Measurements from ENCODE around the gene SOX5. TPM values are rescaled to one million over a fixed set of nuclear protein-coding genes. Genes with fewer than 3 reads are reported as not detected.

Gene SOX5
- total RNA-seq, 1 experiment from 2014 or later = 0.52 TPM

- Histone ChIP-seq H3K9ac (ENCODE audit: low read length) (no peak overlapping the region), H3K79me2 (ENCODE audit: insufficient read depth, low read length) (no peaks in the 10 kb centered on the region), H4K20me1 (ENCODE audit: insufficient read depth) (no peaks in the 10 kb centered on the region), H2AFZ (ENCODE audit: low read depth, low read length, poor library complexity, severe bottlenecking) (no peak overlapping the region), H3K27ac (ENCODE audit: low read depth, low read length) (no peak overlapping the region), H3K9me2 (ENCODE audit: insufficient read depth) (no peaks in the 10 kb centered on the region), H3K27me3 (ENCODE audit: insufficient read depth, low read length) (no peaks in the 10 kb centered on the region), H3K4me3 (replicated peaks in 1 of 2; ENCODE audit: low read depth in 1 of 2, low read length in 2 of 2) (no peak overlapping the region), H3K4me2 (ENCODE audit: low read length) (no peak overlapping the region), H3K36me3 (ENCODE audit: control insufficient read depth in 1 of 2, insufficient read depth in 2 of 2, low read length in 2 of 2) (no peaks in the 10 kb centered on the region), H3K9me3 (ENCODE audit: control insufficient read depth in 1 of 2, insufficient read depth in 1 of 2, low read depth in 1 of 2, low read length in 2 of 2) (peaks cover 6 to 13% of the 10 kb centered on the region in 2 experiments), H3K4me1 (ENCODE audit: control insufficient read depth in 1 of 2, insufficient read depth in 2 of 2, low read length in 2 of 2) (no peaks in the 10 kb centered on the region)
- no peak for ATAC-seq
- ChIA-PET CTCF (no interaction called here), POLR2A (no interaction called here), RAD21 (ENCODE audit: low non-redundant PET in 1 of 2, low total read pairs in 2 of 2, uncharacterized antibody in 2 of 2, unreplicated experiment in 2 of 2) (no interaction called here)
- TF ChIP-seq EGR1 (IDR thresholded peaks at IDR 0.05; ENCODE audit: low read depth) = no peak
- no peak for TF ChIP-seq RAD21 (IDR thresholded peaks at IDR 0.05; ENCODE audit: low read depth)
- no peak for TF ChIP-seq ATF3 (IDR thresholded peaks at IDR 0.05)
- TF ChIP-seq ZFX (IDR thresholded peaks at IDR 0.05) = no peak
- no peak for TF ChIP-seq REST (IDR thresholded peaks at IDR 0.05; ENCODE audit: low read depth)
- TF ChIP-seq POLR2AphosphoS5 (IDR thresholded peaks at IDR 0.05; ENCODE audit: low read depth, low read length) = no peak
- no peak for TF ChIP-seq CEBPB (IDR thresholded peaks at IDR 0.05; ENCODE audit: low read depth)
- no peak for TF ChIP-seq EZH2phosphoT487 (IDR thresholded peaks at IDR 0.05; ENCODE audit: borderline replicate concordance)
- TF ChIP-seq TCF7L2 (IDR thresholded peaks at IDR 0.05; ENCODE audit: borderline replicate concordance, extremely low read depth, insufficient read depth, insufficient read length) = no peak
- TF ChIP-seq CTCF (IDR thresholded peaks at IDR 0.05 in 2 of 3, conservative IDR thresholded peaks at IDR 0.05 in 1 of 3; ENCODE audit: borderline replicate concordance in 1 of 3, insufficient read depth in 1 of 3, low read depth in 2 of 3, low read length in 2 of 3) = no peak
- TF ChIP-seq MAX (IDR thresholded peaks at IDR 0.05) = no peak
- DNase-seq (ENCODE audit: low read depth, low spot score) = no peak
- intact Hi-C loops (cut with micrococcal nuclease) = no loop called here
- BruUV-seq (replicated peaks) = no TSS peak
These were observed 92.3 kb downstream of the SOX5 start for GRCh38 chr12:23857178-23857577.
